ENCODE data around the gene MAPK11. TPM values are rescaled to one million over a fixed set of nuclear protein-coding genes. Genes with fewer than 3 reads are reported as not detected.

Gene MAPK11
- total RNA-seq, 4 donors from 2014 or later: 2.4 to 5.7 (median 3.5) TPM

DNA sequence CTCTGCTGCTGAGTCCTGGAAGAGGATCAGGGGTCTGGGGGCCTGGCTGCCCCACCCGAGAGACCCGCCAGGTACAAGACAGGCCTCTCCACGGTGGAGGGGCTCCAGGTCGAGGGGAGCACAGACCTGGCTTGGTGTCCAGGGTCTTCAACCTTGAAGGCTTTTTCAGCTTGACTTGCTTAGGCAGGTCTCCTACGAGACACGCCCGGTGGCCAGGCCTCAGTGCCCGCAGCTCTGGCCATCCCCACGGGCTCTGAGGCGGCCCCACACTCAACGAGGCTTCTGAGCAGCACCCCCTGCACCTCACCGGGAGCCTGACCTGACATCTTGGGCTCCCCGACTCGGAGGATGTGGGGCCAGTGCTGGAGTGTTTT lies 43.9 kb upstream of the MAPK11 start:
- WGBS, 2 donors: 45% methylated on average over 5 of the region's 14 CpGs; no CpG with 5 or more reads in 1 of the 2 donors
- Histone ChIP-seq H3K27ac (peak overlapping the region in 2 of 4 donors; percentile 57 to 61), H3K4me3 (peak overlapping the region in 2 of 4 donors; percentile 26 to 48), H3K9me3 (no peaks in the 10 kb centered on the region), H3K27me3 (no peaks in the 10 kb centered on the region), H3K4me1 (peaks cover 8 to 34% (median 8%) of the 10 kb centered on the region in 3 donors), H3K36me3 (no peaks in the 10 kb centered on the region)
- TF ChIP-seq CTCF (IDR thresholded peaks at IDR 0.05) (no peak), POLR2A (IDR thresholded peaks at IDR 0.05) (no peak)
- intact Hi-C loops (cut with DNase I): no loop called here
- DNase-seq: no peak

- Histone ChIP-seq H3K9me3 (no peaks in the 10 kb centered on the region), H3K4me3 (no peak overlapping the region), H3K4me1 (peaks cover 8 to 39% (median 13%) of the 10 kb centered on the region in 3 donors), H3K36me3 (no peaks in the 10 kb centered on the region), H3K27ac (peak overlapping the region in 1 of 4 donors; percentile 61), H3K27me3 (no peaks in the 10 kb centered on the region)
- TF ChIP-seq POLR2A (IDR thresholded peaks at IDR 0.05) (no peak), CTCF (IDR thresholded peaks at IDR 0.05) (no peak)
- intact Hi-C loops (cut with DNase I): no loop called here
- no peak for DNase-seq
- WGBS, 2 donors: no CpG with 5 or more reads among the region's 17 CpGs
Measured at GRCh38 chr22:50313600-50313999, 43.4 kb upstream of the MAPK11 start.

- TF ChIP-seq POLR2A (IDR thresholded peaks at IDR 0.05): no peak
- TF ChIP-seq CTCF (IDR thresholded peaks at IDR 0.05): no peak
- Histone ChIP-seq H3K36me3 (no peaks in the 10 kb centered on the region), H3K4me3 (no peak overlapping the region), H3K27me3 (no peaks in the 10 kb centered on the region), H3K27ac (no peak overlapping the region), H3K4me1 (peaks cover 8 to 45% (median 19%) of the 10 kb centered on the region in 3 donors), H3K9me3 (no peaks in the 10 kb centered on the region)
- WGBS, 2 donors: 60 to 78% methylated on average over 1 to 6 of the region's 7 CpGs
- intact Hi-C loops (cut with DNase I): no loop called here
- no peak for DNase-seq
Measured at GRCh38 chr22:50313021-50313420, 42.8 kb upstream of the MAPK11 start.

DNA sequence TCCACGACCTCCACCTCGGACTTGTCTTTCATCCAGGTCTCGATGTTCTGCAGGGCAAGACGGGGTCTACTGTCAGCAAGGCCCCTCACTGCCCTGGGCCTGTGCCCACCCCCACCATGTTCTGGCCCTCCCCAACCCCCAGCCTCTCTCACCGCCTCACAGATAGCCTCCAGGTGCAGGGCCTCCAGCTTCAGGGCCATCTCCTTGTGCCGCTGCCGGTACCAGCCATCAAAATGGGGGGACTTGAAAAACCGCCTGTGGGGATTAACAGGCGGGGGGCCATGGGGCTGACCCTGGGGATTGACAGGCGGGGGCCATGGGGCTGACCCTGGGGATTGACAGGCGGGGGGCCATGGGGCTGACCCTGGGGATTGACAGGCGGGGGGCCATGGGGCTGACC lies 42.2 kb upstream of the MAPK11 start:
- no peak for DNase-seq
- peaks cover 8 to 47% (median 22%) of the 10 kb centered on the region in 3 donors for H3K4me1 ChIP-seq
- 96% methylated on average over 3 of the region's 12 CpGs; no CpG with 5 or more reads in 1 of the 2 donors for WGBS, 2 donors
- H3K27me3 ChIP-seq: no peaks in the 10 kb centered on the region
- intact Hi-C loops (cut with DNase I): no loop called here
- no peaks in the 10 kb centered on the region for H3K9me3 ChIP-seq
- H3K27ac ChIP-seq: no peak overlapping the region
- no peak overlapping the region for H3K4me3 ChIP-seq
- TF ChIP-seq POLR2A (IDR thresholded peaks at IDR 0.05) (no peak), CTCF (IDR thresholded peaks at IDR 0.05) (no peak)
- H3K36me3 ChIP-seq: no peaks in the 10 kb centered on the region

- H3K4me3 ChIP-seq: no peak overlapping the region
- DNase-seq: no peak
- peaks cover 4 to 43% (median 22%) of the 10 kb centered on the region in 3 donors for H3K4me1 ChIP-seq
- no peak overlapping the region for H3K27ac ChIP-seq
- TF ChIP-seq POLR2A (IDR thresholded peaks at IDR 0.05) (no peak), CTCF (IDR thresholded peaks at IDR 0.05) (no peak)
- intact Hi-C loops (cut with DNase I): no loop called here
- WGBS, 2 donors: 47 to 87% methylated on average over 4 to 11 of the region's 23 CpGs
- H3K27me3 ChIP-seq: no peaks in the 10 kb centered on the region
- no peaks in the 10 kb centered on the region for H3K36me3 ChIP-seq
- no peaks in the 10 kb centered on the region for H3K9me3 ChIP-seq
Measured at GRCh38 chr22:50311606-50312351, 41.6 kb upstream of the MAPK11 start.

All from esophagus squamous epithelium (tissue), 5 donors.